Parathyroid adenoma (tissue), 2 donors: ENCODE results near the gene NOL3.

ENCODE experiments used
- H2AFZ ChIP-seq: fragments of 300-600 bp; sonication (generic); one replicate; pipeline ENCODE4 v1.7.0; 2017; ENCODE audit warnings: antibody characterized with exemption, mild to moderate bottlenecking
- H3K27ac ChIP-seq: fragments of 300-600 bp; sonication (generic); one replicate; pipeline ENCODE4 v1.7.0; 2017
- H3K27me3 ChIP-seq: fragments of 300-600 bp; sonication (generic); one replicate; pipeline ENCODE4 v1.7.0; 2017; ENCODE audit warnings: low read length; ENCODE audit not compliant: control insufficient read depth, insufficient read depth
- H3K36me3 ChIP-seq: fragments of 300-600 bp; sonication (generic); one replicate; pipeline ENCODE4 v1.7.0; 2017; ENCODE audit warnings: low read length; ENCODE audit not compliant: control insufficient read depth, insufficient read depth
- H3K4me1 ChIP-seq: fragments of 300-600 bp; sonication (generic); one replicate; pipeline ENCODE4 v1.7.0; 2017; ENCODE audit warnings: control low read depth
- H3K4me2 ChIP-seq: fragments of 300-600 bp; sonication (generic); one replicate; pipeline ENCODE4 v1.7.0; 2017; ENCODE audit warnings: low read length
- H3K4me3 ChIP-seq: fragments of 300-600 bp; sonication (generic); one replicate; pipeline ENCODE4 v1.7.0; 2017; ENCODE audit warnings: low read depth, low read length
- H3K79me2 ChIP-seq: fragments of 300-600 bp; sonication (generic); one replicate; pipeline ENCODE4 v1.7.0; 2017; ENCODE audit warnings: control low read depth
- H3K9ac ChIP-seq: fragments of 300-600 bp; sonication (generic); one replicate; pipeline ENCODE4 v1.7.0; 2017; ENCODE audit warnings: mild to moderate bottlenecking
- H3K9me3 ChIP-seq: fragments of 300-600 bp; sonication (generic); one replicate; pipeline ENCODE4 v1.7.0; 2017; ENCODE audit warnings: low read length; ENCODE audit not compliant: control insufficient read depth
- CTCF ChIP-seq: fragments of 300-600 bp; sonication (generic); IDR thresholded peaks from one replicate; pipeline ENCODE4 v1.7.0; 2017; ENCODE audit warnings: antibody characterized with exemption, mild to moderate bottlenecking
- donor health status: primary hyperparathyroidism.

The NOL3 gene

DNA sequence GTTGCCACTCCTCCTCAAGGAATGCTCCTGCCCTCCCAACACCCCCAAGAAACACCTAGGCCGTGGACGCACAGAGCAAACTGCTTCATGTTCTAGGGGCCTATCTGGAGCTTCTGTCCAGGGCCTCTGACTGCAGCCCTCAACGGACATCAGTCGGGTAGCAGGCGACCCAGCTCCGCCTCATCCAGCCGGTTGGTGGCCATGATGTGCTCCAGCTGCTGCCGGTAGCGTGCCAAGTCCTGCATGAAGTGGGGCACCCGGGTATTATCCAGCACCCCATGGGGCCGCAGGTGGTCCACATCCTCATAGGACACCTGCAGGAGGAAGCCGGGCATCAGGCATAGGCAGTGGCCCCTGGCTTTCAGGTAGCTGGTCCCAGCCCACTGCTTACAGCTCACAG is 6.3 kb downstream of the NOL3 start:
- Histone ChIP-seq H3K79me2 (no peaks in the 10 kb centered on the region), H3K9ac (no peak overlapping the region), H2AFZ (no peak overlapping the region), H3K4me2 (no peak overlapping the region), H3K27ac (no peak overlapping the region), H3K4me3 (no peak overlapping the region), H3K4me1 (peaks cover 16% of the 10 kb centered on the region), H3K9me3 (no peaks in the 10 kb centered on the region), H3K36me3 (no peaks in the 10 kb centered on the region), H3K27me3 (no peaks in the 10 kb centered on the region)
- no peak for TF ChIP-seq CTCF

DNA sequence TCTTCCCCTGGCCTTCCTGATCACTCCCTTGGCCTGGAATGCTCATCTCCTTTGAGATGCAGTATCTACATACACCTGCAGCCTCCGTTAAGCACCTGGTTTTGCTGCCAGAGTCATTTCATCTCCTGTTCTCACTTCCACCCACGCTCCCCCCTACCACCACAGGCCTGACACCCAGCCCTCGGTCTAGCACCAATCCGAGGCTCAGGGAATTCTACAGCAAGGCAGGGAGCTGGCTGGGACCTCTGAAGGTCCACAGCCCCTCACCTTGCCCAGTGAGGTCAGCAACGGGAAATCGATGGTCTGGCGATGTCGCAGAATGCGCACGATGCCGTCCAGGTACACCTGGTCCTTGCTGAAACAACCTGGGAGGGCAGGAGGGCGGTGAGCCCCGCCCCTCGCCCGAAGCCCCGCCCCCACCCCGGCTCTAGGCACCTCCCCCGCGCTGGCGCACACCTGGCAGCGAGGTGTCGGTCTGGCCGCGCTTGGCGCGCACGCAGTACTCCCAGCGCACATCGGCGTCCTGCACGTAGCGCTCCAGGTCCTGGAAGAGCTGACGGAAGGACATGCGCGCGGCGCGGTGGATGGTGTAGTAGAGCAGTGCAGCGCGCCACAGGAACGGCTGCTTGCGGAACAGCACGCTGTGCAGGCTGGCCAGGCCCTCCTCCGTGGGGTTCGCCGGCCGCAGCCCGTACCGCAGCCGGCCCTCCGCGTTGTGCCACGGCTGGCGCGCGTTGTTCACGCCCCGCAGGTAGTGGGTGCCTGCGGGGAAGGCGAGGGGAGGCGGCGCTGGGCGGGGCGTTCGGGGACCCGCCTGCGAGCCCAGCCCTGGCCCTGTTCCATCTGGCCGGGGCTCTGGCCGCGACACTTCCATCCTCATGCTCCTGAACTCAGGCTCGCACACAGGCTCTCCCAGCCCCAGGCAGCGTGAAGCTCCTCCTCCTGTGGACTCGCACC is 7.7 kb downstream of the NOL3 start:
- H3K4me1 ChIP-seq: peaks cover 15% of the 10 kb centered on the region
- no peaks in the 10 kb centered on the region for H3K79me2 ChIP-seq
- H3K27me3 ChIP-seq: no peaks in the 10 kb centered on the region
- no peak overlapping the region for H3K9ac ChIP-seq
- TF ChIP-seq CTCF: peak; percentile 12
- peak overlapping the region; percentile 47 for H3K4me3 ChIP-seq
- H3K9me3 ChIP-seq: no peaks in the 10 kb centered on the region
- peak overlapping the region; percentile 40 for H3K27ac ChIP-seq
- peak overlapping the region; percentile 93 for H3K4me2 ChIP-seq
- peak overlapping the region; percentile 86 for H2AFZ ChIP-seq
- no peaks in the 10 kb centered on the region for H3K36me3 ChIP-seq

- H3K9me3 ChIP-seq: no peaks in the 10 kb centered on the region
- no peak for TF ChIP-seq CTCF
- no peaks in the 10 kb centered on the region for H3K79me2 ChIP-seq
- H3K27me3 ChIP-seq: no peaks in the 10 kb centered on the region
- no peak overlapping the region for H3K4me3 ChIP-seq
- no peak overlapping the region for H3K4me2 ChIP-seq
- H3K36me3 ChIP-seq: no peaks in the 10 kb centered on the region
- no peak overlapping the region for H3K27ac ChIP-seq
- peaks cover 12% of the 10 kb centered on the region for H3K4me1 ChIP-seq
- H2AFZ ChIP-seq: no peak overlapping the region
- H3K9ac ChIP-seq: no peak overlapping the region
Observed at GRCh38 chr16:67179421-67180080, 9.2 kb downstream of the NOL3 start.

GRCh38 chr16:67180166-67180565 is 9.8 kb downstream of the NOL3 start:
- Histone ChIP-seq H3K27ac (no peak overlapping the region), H3K4me1 (peaks cover 16% of the 10 kb centered on the region)

More at GRCh38 chr16:67180166-67180565, 9.8 kb downstream of the NOL3 start:
- H3K79me2 ChIP-seq: no peaks in the 10 kb centered on the region
- no peaks in the 10 kb centered on the region for H3K9me3 ChIP-seq
- H3K4me3 ChIP-seq: no peak overlapping the region
- no peak overlapping the region for H2AFZ ChIP-seq
- no peak overlapping the region for H3K9ac ChIP-seq
- TF ChIP-seq CTCF: no peak
- no peaks in the 10 kb centered on the region for H3K27me3 ChIP-seq
- no peak overlapping the region for H3K4me2 ChIP-seq
- no peaks in the 10 kb centered on the region for H3K36me3 ChIP-seq
